ENCODE results near the gene SURF4. TPM values are rescaled to one million over a fixed set of nuclear protein-coding genes. Genes with fewer than 3 reads are reported as not detected.

SURF4 gene
- total and polyA plus RNA-seq, 2 of the 13 experiments (the other 11 are each of a cell fraction or from before 2014, with no cell fraction given) = 220 to 265 TPM

GRCh38 chr9:133356391-133357091 lies 19.3 kb downstream of the SURF4 start, which contains the start of the genes SURF1 and SURF2 (continued):
- TF ChIP-seq ZNF574 (CRISPR knock-in tag; IDR thresholded peaks at IDR 0.05) (peak; percentile 58; the same call in 1 of the 2 replicates), YEATS2 (CRISPR knock-in tag; IDR thresholded peaks at IDR 0.05; ENCODE audit: borderline replicate concordance) (peak; percentile 60; the same call in 1 of the 2 replicates), RBFOX2 (IDR thresholded peaks at IDR 0.05; ENCODE audit: low read depth, low read length) (peak; percentile 83), BRD4 (CRISPR knock-in tag; IDR thresholded peaks at IDR 0.05) (no peak), ZNF225 (CRISPR knock-in tag; IDR thresholded peaks at IDR 0.05) (no peak), HOXA3 (CRISPR knock-in tag; IDR thresholded peaks at IDR 0.05) (0 out of 2 replicates have a peak, but pooled peaks have one; percentile 21), ZNF746 (CRISPR knock-in tag; IDR thresholded peaks at IDR 0.05) (peak; percentile 70), ZFP41 (CRISPR knock-in tag; IDR thresholded peaks at IDR 0.05; ENCODE audit: borderline replicate concordance) (0 out of 2 replicates have a peak, but pooled peaks have one; percentile 36), ZNF891 (CRISPR knock-in tag; IDR thresholded peaks at IDR 0.05) (no peak), ZFY (CRISPR knock-in tag; IDR thresholded peaks at IDR 0.05) (peak; percentile 65), ZNF598 (CRISPR knock-in tag; IDR thresholded peaks at IDR 0.05; ENCODE audit: borderline replicate concordance) (0 out of 2 replicates have a peak, but pooled peaks have one; percentile 47), ZNF343 (CRISPR knock-in tag; IDR thresholded peaks at IDR 0.05) (peak; percentile 55; the same call in 1 of the 2 replicates), ZSCAN25 (CRISPR knock-in tag; IDR thresholded peaks at IDR 0.05) (peak; percentile 99), ZNF232 (CRISPR knock-in tag; IDR thresholded peaks at IDR 0.05; ENCODE audit: borderline replicate concordance) (peak; percentile 55; the same call in 1 of the 2 replicates), SP2 (CRISPR knock-in tag; IDR thresholded peaks at IDR 0.05) (peak; percentile 58), HNF4G (IDR thresholded peaks at IDR 0.05; ENCODE audit: borderline replicate concordance, low read depth, low read length) (no peak), HNF4G (CRISPR knock-in tag; IDR thresholded peaks at IDR 0.05; ENCODE audit: borderline replicate concordance, low read depth) (no peak), PAXIP1 (CRISPR knock-in tag; conservative IDR thresholded peaks at IDR 0.05) (0 out of 2 replicates have a peak, but pooled peaks have one; percentile 11), ARHGAP35 (CRISPR knock-in tag; IDR thresholded peaks at IDR 0.05; ENCODE audit: borderline replicate concordance) (no peak), HNRNPLL (IDR thresholded peaks at IDR 0.05; ENCODE audit: low read depth, low read length, poor library complexity, severe bottlenecking) (peak; percentile 51), ZNF644 (CRISPR knock-in tag; IDR thresholded peaks at IDR 0.05; ENCODE audit: low read depth) (no peak), SPEN (CRISPR knock-in tag; IDR thresholded peaks at IDR 0.05; ENCODE audit: low read depth) (peak; percentile 57), SRSF1 (optimal IDR thresholded peaks at IDR 0.05; ENCODE audit: low read depth, low read length) (peak; percentile 61), SP1 (IDR thresholded peaks at IDR 0.05) (no peak), SP1 (CRISPR knock-in tag; IDR thresholded peaks at IDR 0.05) (peak; percentile 58; the same call in 1 of the 2 replicates)
